ENCODE measurements around the gene HPS1. TPM values are rescaled to one million over a fixed set of nuclear protein-coding genes. Genes with fewer than 3 reads are reported as not detected.

The HPS1 gene
- total and polyA plus RNA-seq, 11 donors, result 20.9 to 61.4 (median 38.5) TPM

- H3K36me3 ChIP-seq, result no peaks in the 10 kb centered on the region
- no peak for TF ChIP-seq CTCF (IDR thresholded peaks at IDR 0.05)
- TF ChIP-seq POLR2A (IDR thresholded peaks at IDR 0.05), result no peak
- WGBS, 4 donors, result 53 to 66% (median 61%) methylated on average over 12 to 14 of the region's 14 CpGs
- peaks cover 0 to 22% (median 8%) of the 10 kb centered on the region in 12 donors for H3K4me1 ChIP-seq
- no peak for DNase-seq
- intact Hi-C loops (cut with DNase I), result no loop called here
- no peak overlapping the region for H3K4me3 ChIP-seq
- ATAC-seq, result no peak
- no peaks in the 10 kb centered on the region for H3K9me3 ChIP-seq
- no peak overlapping the region for H3K27ac ChIP-seq
- peaks cover 0 to 2% (median 0%) of the 10 kb centered on the region in 9 donors for H3K27me3 ChIP-seq
Observed at GRCh38 chr10:98370831-98371820, 75.6 kb downstream of the HPS1 start.

- peaks cover 0 to 2% (median 0%) of the 10 kb centered on the region in 9 donors for H3K27me3 ChIP-seq
- intact Hi-C loops (cut with DNase I), result no loop called here
- H3K36me3 ChIP-seq, result no peaks in the 10 kb centered on the region
- no peak for TF ChIP-seq POLR2A (IDR thresholded peaks at IDR 0.05)
- no peak for TF ChIP-seq CTCF (IDR thresholded peaks at IDR 0.05)
- H3K27ac ChIP-seq, result no peak overlapping the region
- no peaks in the 10 kb centered on the region for H3K9me3 ChIP-seq
- WGBS, 4 donors, result 84 to 90% (median 85%) methylated on average over 7 of the region's 7 CpGs
- no peak for ATAC-seq
- no peak overlapping the region for H3K4me3 ChIP-seq
- no peak for DNase-seq
- peaks cover 0 to 19% (median 7%) of the 10 kb centered on the region in 12 donors for H3K4me1 ChIP-seq
Observed at GRCh38 chr10:98369801-98370200, 76.9 kb downstream of the HPS1 start.

- no peak overlapping the region for H3K27ac ChIP-seq
- DNase-seq (no peak), ATAC-seq (no peak)
- TF ChIP-seq POLR2A (IDR thresholded peaks at IDR 0.05) (no peak), CTCF (IDR thresholded peaks at IDR 0.05) (no peak)
- no peaks in the 10 kb centered on the region for H3K27me3 ChIP-seq
- no peak overlapping the region for H3K4me3 ChIP-seq
- peaks cover 0 to 15% (median 4%) of the 10 kb centered on the region in 12 donors for H3K4me1 ChIP-seq
- no peaks in the 10 kb centered on the region for H3K36me3 ChIP-seq
- no peaks in the 10 kb centered on the region for H3K9me3 ChIP-seq
- intact Hi-C loops (cut with DNase I), result no loop called here
- 92 to 100% (median 94%) methylated on average over 2 of the region's 2 CpGs for WGBS, 4 donors
Observed at GRCh38 chr10:98368644-98369043, 78.1 kb downstream of the HPS1 start.

GRCh38 chr10:98367604-98368451, 78.9 kb downstream of the HPS1 start:
- intact Hi-C loops (cut with DNase I), result no loop called here
- no peaks in the 10 kb centered on the region for H3K27me3 ChIP-seq
- no peaks in the 10 kb centered on the region for H3K36me3 ChIP-seq
- WGBS, 4 donors, result 92 to 96% (median 95%) methylated on average over 19 of the region's 19 CpGs
- no peak overlapping the region for H3K27ac ChIP-seq
- H3K9me3 ChIP-seq, result no peaks in the 10 kb centered on the region
- TF ChIP-seq POLR2A (IDR thresholded peaks at IDR 0.05) (no peak), CTCF (IDR thresholded peaks at IDR 0.05) (no peak)
- H3K4me3 ChIP-seq, result no peak overlapping the region
- peaks cover 0 to 9% (median 0%) of the 10 kb centered on the region in 12 donors for H3K4me1 ChIP-seq
- ATAC-seq (no peak), DNase-seq (no peak)

Data from heart left ventricle (tissue), 16 donors.